Measurements from ENCODE around the gene SLC18B1.

DNA sequence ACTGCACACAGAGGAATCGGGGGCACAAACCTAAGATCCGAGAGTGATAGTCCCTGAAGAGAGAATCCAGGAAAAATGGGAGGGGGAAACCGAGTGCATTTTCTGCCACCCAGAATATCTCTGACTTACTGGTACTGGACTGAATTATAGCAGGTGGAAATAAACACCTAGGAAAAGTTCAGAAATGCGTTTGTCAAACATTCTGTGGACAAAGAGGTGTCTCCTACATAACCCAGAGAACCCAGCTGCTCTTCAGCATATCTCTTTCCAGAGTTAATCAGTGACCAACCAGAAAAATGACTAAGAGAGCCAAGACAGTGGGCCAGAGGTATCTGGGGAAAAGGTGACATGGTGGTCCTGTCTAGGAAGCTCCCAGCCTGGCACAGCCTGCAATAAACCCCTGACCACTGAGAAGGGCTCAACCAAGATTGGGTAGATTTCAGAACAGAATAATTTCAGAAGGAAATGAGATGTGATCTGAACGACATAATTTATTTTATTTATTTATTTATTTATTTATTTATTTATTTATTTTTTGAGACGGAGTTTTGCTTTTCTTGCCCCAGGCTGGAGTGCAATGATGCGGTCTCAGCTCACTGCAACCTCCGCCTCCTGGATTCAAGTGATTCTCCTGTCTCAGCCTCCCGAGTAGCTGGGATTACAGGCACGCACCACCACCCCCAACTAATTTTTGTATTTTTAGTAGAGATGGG is 78.5 kb downstream of the SLC18B1 start:
- TF ChIP-seq POLR2AphosphoS5 (IDR thresholded peaks at IDR 0.05): no peak
- TF ChIP-seq POLR2A (IDR thresholded peaks at IDR 0.05): no peak
- TF ChIP-seq, protein P1, sequence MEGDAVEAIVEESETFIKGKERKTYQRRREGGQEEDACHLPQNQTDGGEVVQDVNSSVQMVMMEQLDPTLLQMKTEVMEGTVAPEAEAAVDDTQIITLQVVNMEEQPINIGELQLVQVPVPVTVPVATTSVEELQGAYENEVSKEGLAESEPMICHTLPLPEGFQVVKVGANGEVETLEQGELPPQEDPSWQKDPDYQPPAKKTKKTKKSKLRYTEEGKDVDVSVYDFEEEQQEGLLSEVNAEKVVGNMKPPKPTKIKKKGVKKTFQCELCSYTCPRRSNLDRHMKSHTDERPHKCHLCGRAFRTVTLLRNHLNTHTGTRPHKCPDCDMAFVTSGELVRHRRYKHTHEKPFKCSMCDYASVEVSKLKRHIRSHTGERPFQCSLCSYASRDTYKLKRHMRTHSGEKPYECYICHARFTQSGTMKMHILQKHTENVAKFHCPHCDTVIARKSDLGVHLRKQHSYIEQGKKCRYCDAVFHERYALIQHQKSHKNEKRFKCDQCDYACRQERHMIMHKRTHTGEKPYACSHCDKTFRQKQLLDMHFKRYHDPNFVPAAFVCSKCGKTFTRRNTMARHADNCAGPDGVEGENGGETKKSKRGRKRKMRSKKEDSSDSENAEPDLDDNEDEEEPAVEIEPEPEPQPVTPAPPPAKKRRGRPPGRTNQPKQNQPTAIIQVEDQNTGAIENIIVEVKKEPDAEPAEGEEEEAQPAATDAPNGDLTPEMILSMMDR (IDR thresholded peaks at IDR 0.05): no peak

Measured in prostate gland (tissue), 2 donors.